OCI-LY1 (cell line): Measurements from ENCODE around the gene BMPR1A.
"Not testable (repeated sequence)": the region's sequence is repeated elsewhere in the genome, so short reads cannot be mapped to it uniquely, and the experiment has no call there.

Experiments used
- H2AFZ ChIP-seq: fragments of 200-600 bp; sonication (generic), shearing (Covaris generic); 2 replicates; pipeline ENCODE4 v1.6.0; 2014; ENCODE audit warnings: antibody characterized with exemption, mild to moderate bottlenecking, low read length
- H3F3A ChIP-seq: fragments of 200-600 bp; sonication (generic), shearing (Covaris generic); 2 replicates; pipeline ENCODE4 v1.6.0; 2014; ENCODE audit warnings: mild to moderate bottlenecking, antibody characterized with exemption, low read length, moderate library complexity; ENCODE audit not compliant: insufficient read depth
- H3K27ac ChIP-seq: fragments of 200-600 bp; sonication (generic); 2 replicates; pipeline ENCODE4 v1.5.1; 2014; ENCODE audit warnings: low read length, mixed run types, mild to moderate bottlenecking, low read depth; ENCODE audit not compliant: poor library complexity, severe bottlenecking
- H3K27me3 ChIP-seq: fragments of 200-600 bp; sonication (generic); 2 replicates; pipeline ENCODE4 v1.6.0; 2014; ENCODE audit warnings: antibody characterized with exemption, mild to moderate bottlenecking, low read length, moderate library complexity; ENCODE audit not compliant: insufficient read depth
- H3K36me3 ChIP-seq: fragments of 200-600 bp; sonication (generic); 2 replicates; pipeline ENCODE4 v1.6.1; 2014; ENCODE audit warnings: mild to moderate bottlenecking, antibody characterized with exemption, low read length, moderate library complexity, mixed read lengths; ENCODE audit not compliant: insufficient read depth
- H3K4me1 ChIP-seq: fragments of 200-600 bp; sonication (generic); 2 replicates; pipeline ENCODE4 v1.5.1; 2014; ENCODE audit warnings: mild to moderate bottlenecking, low read length, moderate library complexity; ENCODE audit not compliant: insufficient read depth, severe bottlenecking
- H3K4me2 ChIP-seq: fragments of 200-600 bp; sonication (generic), shearing (Covaris generic); 2 replicates; pipeline ENCODE4 v1.6.1; 2014; ENCODE audit warnings: low read length
- H3K4me3 ChIP-seq: fragments of 200-600 bp; sonication (generic); 2 replicates; pipeline ENCODE4 v1.5.1; 2014; ENCODE audit warnings: low read length, low read depth, mild to moderate bottlenecking, mixed read lengths; ENCODE audit not compliant: poor library complexity, severe bottlenecking
- H3K79me2 ChIP-seq: fragments of 200-600 bp; shearing (Covaris generic); 2 replicates; pipeline ENCODE4 v1.6.1; 2016; ENCODE audit warnings: mixed run types, low read length, mixed read lengths; ENCODE audit not compliant: insufficient read depth
- H3K9ac ChIP-seq: fragments of 200-600 bp; sonication (generic), shearing (Covaris generic); 2 replicates; pipeline ENCODE4 v1.6.1; 2014; ENCODE audit warnings: mild to moderate bottlenecking, low read length, mixed read lengths
- H3K9me2 ChIP-seq: fragments of 200-600 bp; sonication (generic), shearing (Covaris generic); 2 replicates; pipeline ENCODE4 v1.6.1; 2014; ENCODE audit warnings: low read depth, mild to moderate bottlenecking, low read length, mixed read lengths
- H3K9me3 ChIP-seq: fragments of 200-600 bp; shearing (Covaris generic); 2 replicates; pipeline ENCODE4 v1.6.1; 2014; ENCODE audit warnings: low read length, mixed read lengths
- H4K20me1 ChIP-seq: fragments of 200-600 bp; sonication (generic), shearing (Covaris generic); 2 replicates; pipeline ENCODE4 v1.6.0; 2016; ENCODE audit warnings: mild to moderate bottlenecking, low read length; ENCODE audit not compliant: insufficient read depth
- CTCF ChIP-seq: fragments of 200-600 bp; sonication (generic), shearing (Covaris generic); IDR thresholded peaks from 2 replicates; pipeline ENCODE4 v1.5.1; 2017; ENCODE audit warnings: mild to moderate bottlenecking, antibody characterized with exemption, low read length, moderate library complexity, mixed read lengths
- EZH2 ChIP-seq: fragments of 200-600 bp; sonication (generic), shearing (Covaris generic); IDR thresholded peaks from 2 replicates; pipeline ENCODE4 v1.8.0; 2017; ENCODE audit warnings: borderline replicate concordance, mixed run types, mild to moderate bottlenecking, antibody characterized with exemption, low read length, moderate library complexity, mixed read lengths

BMPR1A gene

DNA sequence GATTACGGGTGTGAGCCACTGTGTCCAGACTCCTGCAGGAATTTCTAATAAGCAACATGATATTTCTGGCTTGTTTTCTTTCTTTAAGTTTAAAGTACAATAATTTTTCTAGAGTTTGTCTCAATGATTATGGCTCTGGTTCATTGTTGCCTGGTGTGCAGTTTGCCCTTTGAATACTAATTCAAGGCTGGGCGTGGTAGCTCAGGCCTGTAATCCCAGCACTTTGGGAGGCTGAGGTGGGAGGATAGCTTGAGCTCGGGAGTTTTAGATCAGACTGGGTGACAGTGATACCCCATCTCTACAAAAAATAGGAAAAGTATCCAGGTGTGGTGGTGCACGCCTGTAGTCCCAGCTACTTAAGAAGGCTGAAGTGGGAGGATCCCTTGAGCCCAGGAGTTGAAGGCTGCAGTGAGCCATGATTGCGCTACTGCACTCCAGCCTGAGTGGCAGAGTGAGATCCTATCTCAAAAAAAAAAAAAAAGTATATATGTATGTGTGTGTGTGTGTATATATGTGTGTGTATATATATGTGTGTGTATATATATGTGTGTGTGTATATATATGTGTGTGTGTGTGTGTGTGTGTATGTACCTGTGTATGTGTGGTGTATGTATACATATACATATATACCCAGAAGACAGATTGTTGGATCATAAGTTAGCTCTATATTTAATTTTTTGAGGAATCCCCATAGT is 220.1 kb downstream of the BMPR1A start:
- no peaks in the 10 kb centered on the region for H3K9me2 ChIP-seq
- H4K20me1 ChIP-seq: no peaks in the 10 kb centered on the region
- no peaks in the 10 kb centered on the region for H3F3A ChIP-seq
- no peak overlapping the region for H3K27ac ChIP-seq
- H3K36me3 ChIP-seq: no peaks in the 10 kb centered on the region
- TF ChIP-seq EZH2 (no peak), CTCF (no peak)
- H3K9ac ChIP-seq: no peak overlapping the region
- no peak overlapping the region for H2AFZ ChIP-seq
- H3K4me1 ChIP-seq: peaks cover 6% of the 10 kb centered on the region
- H3K4me3 ChIP-seq: no peak overlapping the region
- H3K79me2 ChIP-seq: no peaks in the 10 kb centered on the region
- no peak overlapping the region for H3K4me2 ChIP-seq
- no peaks in the 10 kb centered on the region for H3K9me3 ChIP-seq
- no peaks in the 10 kb centered on the region for H3K27me3 ChIP-seq

GRCh38 chr10:86978457-86978856 is 222.0 kb downstream of the BMPR1A start:
- not testable (repeated sequence) for H2AFZ ChIP-seq, H3K4me2 ChIP-seq, H4K20me1 ChIP-seq, H3K27me3 ChIP-seq, H3K9ac ChIP-seq, H3K27ac ChIP-seq, H3K4me3 ChIP-seq, H3K9me3 ChIP-seq, H3K36me3 ChIP-seq, H3K4me1 ChIP-seq, H3K79me2 ChIP-seq, H3K9me2 ChIP-seq, H3F3A ChIP-seq

DNA sequence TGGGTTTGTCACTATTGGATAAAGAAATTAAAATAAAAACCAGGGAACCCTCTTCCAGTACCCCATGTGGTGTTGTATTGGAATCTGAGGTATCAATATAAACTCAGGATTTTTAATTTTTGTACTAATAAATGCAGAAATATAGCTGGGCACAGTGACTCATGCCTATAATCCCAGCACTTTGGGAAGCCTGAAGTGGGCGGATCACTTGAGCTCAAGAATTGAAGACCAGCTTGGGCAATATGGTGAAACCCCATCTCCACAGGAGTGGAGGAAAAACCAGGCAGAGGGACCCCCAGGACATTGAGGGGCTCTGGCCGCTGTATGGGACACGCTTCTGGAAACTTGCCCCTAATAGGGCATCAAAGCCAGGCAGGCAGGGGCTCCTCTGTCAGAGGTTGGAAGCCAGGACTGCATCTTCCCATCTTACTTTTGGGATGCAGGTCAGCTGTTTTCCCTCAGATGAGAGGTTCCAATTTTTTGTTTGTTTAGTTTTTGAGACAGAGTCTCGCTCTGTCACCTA is 222.9 kb downstream of the BMPR1A start:
- Histone ChIP-seq H3K4me2 (no peak overlapping the region), H3K27me3 (no peaks in the 10 kb centered on the region), H2AFZ (no peak overlapping the region), H3K27ac (no peak overlapping the region), H3K36me3 (no peaks in the 10 kb centered on the region), H3K9me2 (no peaks in the 10 kb centered on the region), H3K79me2 (no peaks in the 10 kb centered on the region), H3F3A (no peaks in the 10 kb centered on the region), H3K4me3 (no peak overlapping the region), H3K4me1 (no peaks in the 10 kb centered on the region), H3K9ac (no peak overlapping the region), H3K9me3 (no peaks in the 10 kb centered on the region), H4K20me1 (no peaks in the 10 kb centered on the region)
- TF ChIP-seq EZH2 (no peak), CTCF (no peak)

DNA sequence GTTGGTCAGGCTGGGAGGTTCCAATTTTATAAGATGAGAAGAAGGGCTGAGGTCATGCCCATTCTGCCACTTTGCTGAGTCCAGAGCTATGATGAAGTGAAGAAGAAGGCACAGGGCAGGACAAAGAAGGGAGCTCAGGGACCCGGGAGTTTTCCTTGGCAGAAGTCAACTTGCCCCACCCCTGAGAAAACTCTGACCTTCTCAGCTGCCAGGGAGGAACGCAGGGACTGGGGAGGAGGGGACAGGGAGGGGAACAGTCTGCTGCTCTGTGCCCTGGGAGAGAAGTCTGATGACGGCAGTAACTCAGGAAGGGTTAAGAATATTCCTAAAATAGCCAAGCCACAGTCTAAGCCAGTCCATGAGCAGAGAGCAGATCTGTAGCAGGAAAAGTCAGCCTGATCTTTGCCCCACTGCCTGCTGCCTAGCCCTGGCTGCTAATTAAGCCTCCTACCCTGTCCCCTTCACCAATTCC is 223.6 kb downstream of the BMPR1A start:
- H3K9me3 ChIP-seq: no peaks in the 10 kb centered on the region
- H2AFZ ChIP-seq: no peak overlapping the region
- no peak overlapping the region for H3K4me2 ChIP-seq
- no peaks in the 10 kb centered on the region for H3K9me2 ChIP-seq
- H3K4me1 ChIP-seq: no peaks in the 10 kb centered on the region
- no peak overlapping the region for H3K4me3 ChIP-seq
- TF ChIP-seq CTCF (no peak), EZH2 (no peak)
- no peak overlapping the region for H3K9ac ChIP-seq
- no peaks in the 10 kb centered on the region for H3K27me3 ChIP-seq
- no peaks in the 10 kb centered on the region for H4K20me1 ChIP-seq
- H3K27ac ChIP-seq: no peak overlapping the region
- no peaks in the 10 kb centered on the region for H3K79me2 ChIP-seq
- H3K36me3 ChIP-seq: no peaks in the 10 kb centered on the region
- H3F3A ChIP-seq: no peaks in the 10 kb centered on the region

DNA sequence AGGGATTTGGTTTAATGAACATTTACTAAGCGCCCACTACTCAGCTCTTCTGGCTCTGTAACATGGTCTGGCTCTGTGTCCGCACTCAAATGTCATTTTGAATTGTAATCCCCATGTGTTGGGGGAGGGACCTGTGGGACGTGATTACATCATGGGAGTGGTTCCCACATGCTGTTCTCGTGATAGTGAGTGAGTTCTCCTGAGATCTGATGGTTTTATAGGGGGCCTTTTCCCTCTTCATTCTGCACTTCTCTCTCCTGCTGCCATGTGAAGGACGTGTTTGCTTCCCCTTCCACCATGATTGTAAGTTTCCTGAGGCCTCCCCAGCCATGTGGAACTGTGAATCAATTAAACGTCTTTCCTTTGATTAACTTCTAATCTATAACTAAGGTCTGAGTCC is 224.6 kb downstream of the BMPR1A start:
- H3K27me3 ChIP-seq, H3K9ac ChIP-seq, H3K79me2 ChIP-seq, H3K9me3 ChIP-seq, H3K9me2 ChIP-seq, H2AFZ ChIP-seq, H4K20me1 ChIP-seq, H3K27ac ChIP-seq, H3F3A ChIP-seq, H3K4me1 ChIP-seq, H3K4me3 ChIP-seq, H3K4me2 ChIP-seq, H3K36me3 ChIP-seq: not testable (repeated sequence)
